Measurements from ENCODE around the gene ARHGAP6.
"Not testable (repeated sequence)": the region's sequence is repeated elsewhere in the genome, so short reads cannot be mapped to it uniquely, and the experiment has no call there.

Gene ARHGAP6

GRCh38 chrX:11509786-11510185, 155.9 kb downstream of the ARHGAP6 start:
- no peak for DNase-seq

DNA sequence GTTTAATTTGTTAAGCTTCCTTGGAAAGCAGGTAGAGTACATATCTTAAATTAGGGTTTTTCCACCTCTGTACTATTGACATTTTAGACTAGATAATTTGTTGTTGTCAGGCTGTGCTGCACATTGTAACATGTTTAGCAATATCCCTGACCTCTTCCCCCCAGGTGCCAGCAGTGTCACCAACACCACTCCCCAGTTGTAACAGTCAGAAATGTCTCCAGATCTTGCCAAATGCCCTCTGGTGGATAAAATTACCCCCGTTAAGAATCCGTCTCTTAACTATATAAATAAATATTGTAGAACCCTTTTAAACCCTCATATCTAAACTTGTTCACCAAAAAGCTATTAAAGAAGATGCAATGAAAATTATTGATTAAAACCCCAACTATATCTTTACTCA, 161.5 kb downstream of the ARHGAP6 start:
- DNase-seq, result no peak

DNA sequence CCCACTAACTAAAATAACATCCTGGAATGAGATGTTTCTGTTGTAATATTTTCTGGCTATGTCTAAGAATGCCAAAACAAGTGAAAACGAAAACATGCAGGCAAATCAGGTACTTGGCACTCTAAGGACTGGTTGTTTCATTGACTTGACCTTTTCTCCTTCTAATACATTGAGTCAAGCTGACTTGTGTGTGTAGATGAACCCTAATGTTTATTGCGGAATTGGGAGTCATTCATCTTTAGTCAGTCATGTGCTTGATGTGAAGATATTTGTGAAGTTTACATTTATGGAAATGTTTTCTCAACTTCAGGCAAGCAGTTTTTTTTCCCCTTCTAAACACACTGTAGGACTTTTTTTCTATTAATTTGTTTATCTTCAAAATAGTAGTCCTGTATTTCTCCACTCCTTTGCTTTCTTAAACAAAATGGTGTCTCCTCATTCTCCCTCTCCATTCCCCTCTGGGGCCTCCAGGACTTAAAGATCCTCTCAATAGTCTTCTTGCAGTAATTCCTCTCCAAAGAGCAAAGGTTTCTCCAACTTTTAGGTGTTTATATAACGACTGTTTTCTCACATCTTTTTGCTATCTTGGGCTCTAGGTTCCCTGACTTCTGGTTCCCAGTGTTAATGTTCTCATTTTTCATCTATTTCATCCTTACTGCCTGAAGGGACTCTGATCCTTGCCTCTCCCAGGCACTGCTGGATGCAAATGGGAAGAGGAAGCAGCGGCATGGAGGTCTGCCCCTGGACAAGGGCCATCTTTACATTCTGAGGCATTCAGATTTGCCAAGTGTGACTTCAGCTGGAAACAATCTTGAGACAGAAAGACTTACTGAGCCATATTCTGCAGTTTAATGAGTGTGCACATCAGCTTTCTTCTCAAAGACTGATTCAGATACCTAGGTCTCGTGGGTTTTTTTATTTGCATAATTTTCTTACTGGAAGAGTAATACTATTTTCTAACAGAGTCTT, 166.4 kb downstream of the ARHGAP6 start:
- no peak for DNase-seq

DNA sequence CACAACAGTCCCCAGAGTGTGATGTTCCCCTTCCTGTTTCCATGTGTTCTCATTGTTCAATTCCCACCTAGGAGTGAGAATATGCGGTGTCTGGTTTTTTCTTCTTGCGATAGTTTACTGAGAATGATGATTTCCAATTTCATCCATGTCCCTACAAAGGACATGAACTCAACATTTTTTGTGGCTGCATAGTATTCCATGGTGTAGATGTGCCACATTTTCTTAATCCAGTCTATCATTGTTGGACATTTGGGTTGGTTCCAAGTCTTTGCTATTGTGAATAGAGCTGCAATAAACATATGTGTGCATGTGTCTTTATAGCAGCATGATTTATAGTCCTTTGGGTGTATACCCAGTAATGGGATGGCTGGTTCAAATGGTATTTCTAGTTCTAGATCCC, 174.3 kb downstream of the ARHGAP6 start:
- DNase-seq, result not testable (repeated sequence)

DNA sequence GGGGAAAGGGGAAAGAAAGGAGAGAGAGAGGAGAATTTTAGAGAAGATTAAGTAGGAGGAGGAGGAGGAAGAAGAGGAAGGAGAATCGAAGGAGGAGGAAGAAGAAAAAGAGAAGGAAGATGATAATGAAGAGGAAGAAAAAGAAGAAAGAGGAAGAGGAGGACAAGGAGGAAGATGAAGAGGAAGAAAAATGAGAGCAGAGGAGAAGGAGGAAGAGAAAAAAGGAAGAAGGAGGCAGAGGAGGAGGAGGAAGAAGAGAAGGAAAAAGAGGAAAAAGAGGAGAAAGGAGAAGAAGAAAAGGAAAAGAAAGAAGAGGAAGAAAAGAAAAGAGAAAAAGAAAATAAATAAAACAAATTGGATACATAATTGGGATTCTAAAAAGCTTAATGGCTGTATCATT, 181.4 kb downstream of the ARHGAP6 start:
- DNase-seq, result no peak

DNA sequence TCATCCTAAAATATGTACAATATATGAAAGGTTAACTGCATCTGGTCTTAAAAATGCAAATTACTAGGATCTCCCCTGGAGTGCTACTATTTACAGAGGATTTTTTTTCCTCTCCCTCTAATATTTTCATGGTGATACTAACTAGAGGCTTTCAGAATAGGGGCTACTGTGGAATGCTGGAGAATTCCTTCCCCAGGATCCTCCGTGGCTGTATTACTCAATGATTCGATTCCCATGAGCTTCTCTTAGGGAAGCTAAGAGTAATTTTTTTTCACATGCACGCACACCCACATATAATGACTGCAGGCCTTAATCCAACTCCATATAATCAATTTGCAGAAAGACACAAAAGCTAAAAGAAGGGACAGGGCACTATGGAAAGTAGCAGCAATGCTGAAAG, 184.7 kb downstream of the ARHGAP6 start:
- DNase-seq, result no peak

- DNase-seq, result no peak
These were observed 185.1 kb downstream of the ARHGAP6 start for GRCh38 chrX:11480626-11481025.

DNA sequence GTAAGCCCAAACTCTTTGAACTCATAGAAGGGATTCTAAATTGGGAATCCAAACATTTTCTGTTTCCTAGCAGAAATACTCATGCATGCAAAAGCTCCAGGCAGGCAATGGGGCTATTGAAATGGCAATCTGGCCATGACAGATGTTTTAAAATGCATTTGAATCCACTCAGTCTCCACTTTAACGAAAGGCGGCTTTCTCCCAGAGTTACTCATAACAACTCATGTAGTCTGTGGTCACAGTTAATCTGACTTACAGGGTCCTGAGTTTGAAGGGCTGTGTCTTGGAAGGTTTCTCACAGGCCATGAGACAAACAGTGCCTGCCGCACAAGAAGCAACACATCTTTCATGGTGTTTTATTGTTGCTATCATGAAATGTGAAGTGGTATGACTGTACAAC, 186.8 kb downstream of the ARHGAP6 start:
- no peak for DNase-seq

GRCh38 chrX:11478026-11478425, 187.7 kb downstream of the ARHGAP6 start:
- no peak for DNase-seq

DNA sequence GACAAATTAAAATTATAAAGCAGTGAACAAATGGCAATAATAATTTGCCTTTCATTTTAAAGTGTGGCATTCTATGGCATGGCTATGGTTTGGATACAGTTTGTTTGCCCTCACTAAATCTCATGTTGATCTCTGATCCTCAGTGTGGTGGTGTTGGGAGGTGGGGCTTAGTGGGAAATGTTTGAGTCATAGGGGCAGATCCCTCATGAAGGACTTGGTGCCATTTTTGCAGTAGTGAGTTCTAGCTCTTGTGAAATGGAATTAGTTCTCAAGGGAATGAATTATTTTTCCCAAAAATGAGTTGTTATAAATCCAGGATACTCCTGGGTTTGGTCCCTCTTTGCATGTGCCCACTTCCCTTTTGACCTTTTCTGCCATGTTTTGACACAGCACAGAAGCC, 191.1 kb downstream of the ARHGAP6 start:
- DNase-seq, result no peak

GRCh38 chrX:11474021-11474420, 191.7 kb downstream of the ARHGAP6 start:
- no peak for DNase-seq

- no peak for DNase-seq
These were observed 192.8 kb downstream of the ARHGAP6 start for GRCh38 chrX:11472879-11473278.

- no peak for DNase-seq
These were observed 193.3 kb downstream of the ARHGAP6 start for GRCh38 chrX:11472381-11472780.

DNA sequence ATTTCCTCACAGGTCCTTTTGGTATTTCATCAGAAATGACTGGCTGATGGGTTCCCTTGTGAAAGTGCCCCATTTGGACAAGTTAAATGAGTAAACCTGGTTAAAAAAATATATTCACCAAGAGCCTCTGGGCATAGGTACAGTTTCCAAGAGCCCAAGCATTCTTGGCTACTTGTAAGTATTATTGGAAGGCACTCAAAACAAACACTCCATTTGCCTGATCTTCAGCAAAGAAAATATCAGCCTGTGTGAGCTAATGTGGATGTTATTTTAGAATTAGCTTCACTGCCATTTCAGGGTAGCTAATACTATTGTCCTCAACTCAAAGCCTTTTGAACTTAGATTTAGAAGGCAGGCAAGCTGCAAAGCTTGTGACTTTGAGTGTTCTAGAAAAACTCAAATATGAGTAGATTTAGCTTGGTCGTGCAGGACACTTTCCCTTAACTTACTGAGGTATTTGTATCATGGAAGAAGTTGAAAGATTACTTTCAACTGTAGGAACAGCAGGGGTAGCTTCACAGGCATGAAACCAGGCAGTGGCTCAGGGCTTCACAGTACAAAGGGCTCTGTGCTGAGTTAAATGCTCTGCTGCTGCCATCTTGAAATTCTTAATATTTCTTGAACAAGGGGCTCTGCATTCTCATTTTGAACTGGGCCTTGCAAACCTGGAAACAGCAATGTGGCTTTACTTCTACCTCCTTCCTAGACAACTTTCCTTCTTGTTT, 195.3 kb downstream of the ARHGAP6 start:
- DNase-seq, result no peak

DNA sequence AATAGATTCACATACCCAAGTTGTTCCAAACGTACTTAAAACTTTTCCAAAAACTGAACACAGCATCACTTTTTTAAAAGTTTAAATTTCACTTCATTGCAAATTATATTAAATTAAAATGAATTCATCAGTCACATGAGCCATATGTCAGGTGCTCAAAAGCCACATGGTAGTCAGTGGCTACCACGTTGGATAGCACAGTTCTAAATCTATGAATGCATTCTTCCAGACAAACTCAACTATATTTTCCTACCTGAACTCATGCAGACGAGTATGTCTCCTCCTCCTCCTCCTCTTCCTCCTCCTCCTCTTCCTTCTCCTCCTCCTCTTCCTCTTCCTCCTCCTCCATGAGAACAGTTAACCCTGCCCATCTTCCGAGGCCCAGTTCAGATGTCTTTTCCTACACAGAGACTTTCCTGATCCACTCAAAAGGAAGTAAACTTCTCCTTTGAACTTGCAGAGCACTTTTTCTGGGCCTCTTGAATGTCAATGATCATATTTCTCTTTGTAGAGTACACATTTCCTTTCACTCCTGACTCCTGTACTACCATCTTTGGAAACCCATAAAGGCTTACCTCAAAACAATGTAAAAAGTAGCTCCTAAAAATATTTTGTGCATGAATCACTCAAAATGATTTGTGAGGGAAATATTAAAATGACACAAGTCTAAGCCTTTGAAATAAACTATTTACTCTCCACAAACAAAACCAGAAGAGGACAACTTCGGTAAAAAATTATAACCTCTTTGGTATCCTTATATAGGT, 199.9 kb downstream of the ARHGAP6 start:
- DNase-seq, result no peak

GRCh38 chrX:11464836-11465463, 200.8 kb downstream of the ARHGAP6 start:
- DNase-seq, result no peak

GRCh38 chrX:11464380-11464779, 201.3 kb downstream of the ARHGAP6 start:
- DNase-seq, result no peak

DNA sequence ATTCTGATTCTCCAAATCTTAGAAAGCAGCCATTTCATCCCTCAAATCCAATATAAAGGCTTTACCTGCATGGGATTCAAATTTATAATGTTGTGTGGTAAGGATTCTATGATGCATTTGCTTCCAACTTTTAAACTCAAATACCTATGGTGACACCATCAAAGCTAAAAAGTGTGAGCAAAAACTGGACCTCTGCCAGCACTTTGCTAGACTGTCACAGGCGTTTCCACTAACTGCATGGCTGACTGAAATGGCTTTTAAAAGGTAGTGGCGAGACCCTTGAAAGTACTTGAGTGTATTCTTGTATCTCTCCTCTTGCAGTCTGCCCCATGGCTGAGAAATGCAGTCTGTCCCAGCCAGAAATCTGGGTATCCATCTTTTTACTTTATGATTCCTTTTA, 203.1 kb downstream of the ARHGAP6 start:
- DNase-seq, result no peak

GRCh38 chrX:11462136-11462535, 203.6 kb downstream of the ARHGAP6 start:
- no peak for DNase-seq

- no peak for DNase-seq
These were observed 204.3 kb downstream of the ARHGAP6 start for GRCh38 chrX:11461201-11462001.

- DNase-seq, result no peak
These were observed 205.4 kb downstream of the ARHGAP6 start for GRCh38 chrX:11460347-11460746.

- no peak for DNase-seq
These were observed 207.6 kb downstream of the ARHGAP6 start for GRCh38 chrX:11458170-11458569.

Data from SHP77 (cell line).